ENCODE measurements around the gene CYGB. TPM values are rescaled to one million over a fixed set of nuclear protein-coding genes. Genes with fewer than 3 reads are reported as not detected.
A peak's percentile ranks its signal among the peaks of the same experiment; 100 is the strongest.
"Not testable (repeated sequence)": the region's sequence is repeated elsewhere in the genome, so short reads cannot be mapped to it uniquely, and the experiment has no call there.

CYGB gene
- total RNA-seq, 1 donor from 2014 or later = 0.60 TPM

- DNase-seq (ENCODE audit: low read depth in 2 of 2) = no peak
These were observed 897 bp upstream of the CYGB start for GRCh38 chr17:76538281-76538931.

DNA sequence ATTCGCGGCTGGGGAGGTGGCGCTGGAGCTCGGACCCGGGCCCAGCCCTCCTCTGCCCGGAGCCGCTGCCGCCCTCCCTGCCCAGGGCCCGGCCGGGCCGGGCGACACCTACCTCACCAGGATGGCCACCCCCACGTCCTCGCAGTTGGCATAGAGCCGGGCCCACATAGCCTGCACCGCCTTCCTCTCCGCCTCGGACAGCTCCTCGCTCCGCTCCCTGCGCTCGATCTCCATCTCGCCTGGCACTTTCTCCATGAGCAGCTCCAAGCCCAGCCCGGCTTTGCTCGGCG is 276 bp downstream of the CYGB start:
- peak in 1 of 2 donors; percentile 41 for DNase-seq (ENCODE audit: low read depth in 2 of 2)

- DNase-seq (ENCODE audit: low read depth in 2 of 2) = no peak
These were observed 810 bp downstream of the CYGB start for GRCh38 chr17:76536511-76537287.

DNA sequence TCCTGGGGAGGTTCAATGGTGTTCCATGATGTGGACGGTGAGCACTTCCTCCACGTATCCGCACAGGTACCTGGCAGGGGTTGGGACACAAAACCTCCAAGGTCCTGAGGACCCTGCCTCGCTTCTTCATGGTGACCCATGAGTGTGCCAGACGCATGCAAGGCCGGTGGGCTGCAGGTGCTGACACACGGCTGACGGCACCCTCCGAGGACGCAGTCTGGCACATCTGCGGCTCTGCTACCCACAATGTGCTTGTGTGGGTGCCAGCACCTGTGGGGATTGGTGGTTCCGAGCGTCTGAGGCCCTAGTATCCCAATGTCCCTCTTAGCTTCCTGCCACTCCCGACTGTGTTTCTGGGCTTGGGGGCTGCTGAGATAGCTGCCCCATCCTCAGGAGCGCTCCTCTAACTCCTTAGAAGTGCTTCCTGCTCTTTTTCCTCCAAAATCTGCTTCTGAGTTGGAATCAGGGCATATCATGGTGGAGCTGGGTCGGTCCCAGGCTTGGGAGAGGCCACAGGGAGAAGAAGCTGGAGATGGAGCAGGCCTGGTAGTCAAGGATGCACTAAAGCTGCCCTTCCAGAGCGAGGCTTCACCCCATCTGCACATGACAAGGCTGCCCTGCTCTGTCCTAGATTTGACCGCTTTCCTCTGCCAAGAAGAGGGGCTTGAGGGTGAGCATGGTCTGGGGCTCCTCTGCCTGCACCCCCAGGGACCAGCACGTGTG is 1.6 kb downstream of the CYGB start:
- no peak for DNase-seq (ENCODE audit: low read depth in 2 of 2)

DNA sequence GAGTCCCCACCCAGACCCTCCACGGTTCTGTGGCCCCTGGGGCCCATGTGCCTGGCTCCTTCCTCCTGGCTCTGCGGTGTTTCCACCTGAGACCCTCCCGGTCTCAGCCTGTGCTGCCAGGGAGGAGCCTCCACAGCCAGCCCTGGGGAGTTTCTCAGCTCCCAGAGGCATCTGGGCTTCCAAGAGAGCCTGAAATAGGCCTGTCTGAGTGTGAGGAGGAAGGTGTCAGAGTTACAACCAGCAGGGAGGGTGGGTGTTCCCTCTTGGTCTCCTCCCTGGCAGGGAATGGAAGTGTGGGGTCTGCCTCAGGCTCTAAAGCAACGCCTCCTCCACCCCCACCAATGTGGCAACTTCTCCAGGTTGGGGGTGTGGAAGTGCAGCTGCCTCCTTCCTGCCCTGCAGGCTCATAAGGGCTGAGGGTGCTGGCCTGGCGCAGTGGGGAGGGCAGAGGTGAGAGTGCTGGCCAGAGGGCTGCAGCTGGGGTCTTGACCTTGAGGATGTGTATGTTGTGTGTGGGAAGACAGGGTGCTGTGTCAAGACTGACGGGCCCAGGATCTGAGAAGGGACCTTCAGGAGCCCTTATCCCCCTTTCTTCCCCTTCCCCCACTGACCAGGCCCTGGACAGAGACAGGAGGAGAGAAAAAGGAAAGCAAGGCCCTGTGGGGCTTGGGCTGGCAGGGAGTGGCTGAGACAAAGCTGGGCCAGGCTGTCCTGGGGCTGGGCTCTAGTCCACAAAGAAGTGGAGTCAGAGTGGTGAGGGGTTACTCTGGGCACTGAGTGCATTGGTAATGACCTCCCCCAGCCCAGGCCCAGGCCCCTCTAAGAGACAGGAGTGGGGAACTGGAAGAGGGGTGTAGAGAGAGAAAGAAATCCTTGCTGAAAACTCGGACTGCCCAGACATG is 2.4 kb downstream of the CYGB start:
- no peak for DNase-seq (ENCODE audit: low read depth in 2 of 2)

DNA sequence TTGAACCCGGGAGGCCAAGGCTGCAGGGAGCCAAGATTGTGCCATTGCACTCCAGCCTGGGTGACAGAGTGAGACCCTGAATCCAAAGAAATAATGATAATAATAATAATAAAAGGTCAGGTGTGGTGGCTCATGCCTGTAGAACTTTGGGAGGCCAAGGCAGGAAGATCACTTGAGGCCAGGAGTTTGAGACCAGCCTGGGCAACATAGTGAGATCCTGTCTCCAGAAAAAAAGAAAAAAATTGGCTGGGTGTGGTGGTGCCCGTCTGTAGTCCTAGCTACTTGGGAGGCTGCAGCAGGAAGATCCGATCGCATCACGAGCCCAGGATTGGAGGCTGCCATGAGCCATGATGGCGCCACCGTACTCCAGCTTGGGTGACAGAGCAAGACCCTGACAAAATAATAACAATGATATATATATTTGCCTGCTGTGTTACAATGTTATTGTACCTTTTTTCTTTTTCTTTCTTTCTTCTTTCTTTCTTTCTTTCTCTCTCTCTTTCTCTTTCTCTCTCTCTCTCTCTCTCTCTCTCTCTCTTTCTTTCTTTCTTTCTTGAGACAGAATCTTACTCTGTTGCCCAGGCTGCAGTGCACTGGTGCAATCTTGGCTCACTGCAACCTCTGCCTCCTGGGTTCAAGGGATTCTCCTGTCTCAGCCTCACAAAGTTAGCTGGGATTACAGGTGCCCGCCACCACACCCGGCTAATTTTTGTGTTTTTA is 3.7 kb downstream of the CYGB start:
- not testable (repeated sequence) for DNase-seq (ENCODE audit: low read depth in 2 of 2)

- no peak for DNase-seq (ENCODE audit: low read depth in 2 of 2)
These were observed 5.3 kb downstream of the CYGB start for GRCh38 chr17:76532072-76532651.

- DNase-seq (ENCODE audit: low read depth in 2 of 2) = no peak
These were observed 5.9 kb downstream of the CYGB start for GRCh38 chr17:76531486-76532038.

DNA sequence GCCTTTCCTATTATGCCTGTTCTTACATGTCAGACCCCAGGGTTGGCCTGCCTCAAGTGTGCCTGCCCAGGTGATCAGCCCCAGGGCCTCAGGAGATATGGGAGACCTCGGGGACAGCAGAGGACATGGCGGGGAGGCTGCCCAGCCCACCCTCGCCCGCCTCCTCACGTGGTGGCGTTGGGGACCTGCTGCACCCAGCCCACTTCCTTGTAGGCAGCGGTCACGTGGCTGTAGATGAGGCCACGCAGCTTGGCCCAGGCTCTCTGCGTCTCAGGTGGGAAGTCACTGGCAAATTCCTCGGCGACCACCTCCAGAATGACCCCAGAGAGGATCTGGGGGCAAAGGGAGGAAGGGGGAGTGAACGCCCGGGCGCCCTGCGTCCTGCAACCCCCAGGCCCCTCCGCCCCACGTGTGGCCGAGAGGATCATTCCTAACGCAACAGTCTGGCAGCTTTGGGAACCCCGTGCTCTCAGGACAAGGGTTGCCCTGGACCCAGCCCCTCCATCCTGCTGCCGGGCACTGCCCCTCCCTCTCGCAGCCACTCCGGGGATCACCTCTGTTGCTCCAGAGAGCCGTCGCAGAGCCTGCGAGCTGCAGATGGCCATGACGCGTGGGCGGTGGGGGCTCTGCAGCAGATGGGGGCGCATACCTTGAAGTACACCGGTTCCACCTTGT is 6.6 kb downstream of the CYGB start:
- no peak for DNase-seq (ENCODE audit: low read depth in 2 of 2)

GRCh38 chr17:76530095-76530723 is 7.3 kb downstream of the CYGB start:
- peak; percentile 54 to 78 for DNase-seq (ENCODE audit: low read depth in 2 of 2)

DNA sequence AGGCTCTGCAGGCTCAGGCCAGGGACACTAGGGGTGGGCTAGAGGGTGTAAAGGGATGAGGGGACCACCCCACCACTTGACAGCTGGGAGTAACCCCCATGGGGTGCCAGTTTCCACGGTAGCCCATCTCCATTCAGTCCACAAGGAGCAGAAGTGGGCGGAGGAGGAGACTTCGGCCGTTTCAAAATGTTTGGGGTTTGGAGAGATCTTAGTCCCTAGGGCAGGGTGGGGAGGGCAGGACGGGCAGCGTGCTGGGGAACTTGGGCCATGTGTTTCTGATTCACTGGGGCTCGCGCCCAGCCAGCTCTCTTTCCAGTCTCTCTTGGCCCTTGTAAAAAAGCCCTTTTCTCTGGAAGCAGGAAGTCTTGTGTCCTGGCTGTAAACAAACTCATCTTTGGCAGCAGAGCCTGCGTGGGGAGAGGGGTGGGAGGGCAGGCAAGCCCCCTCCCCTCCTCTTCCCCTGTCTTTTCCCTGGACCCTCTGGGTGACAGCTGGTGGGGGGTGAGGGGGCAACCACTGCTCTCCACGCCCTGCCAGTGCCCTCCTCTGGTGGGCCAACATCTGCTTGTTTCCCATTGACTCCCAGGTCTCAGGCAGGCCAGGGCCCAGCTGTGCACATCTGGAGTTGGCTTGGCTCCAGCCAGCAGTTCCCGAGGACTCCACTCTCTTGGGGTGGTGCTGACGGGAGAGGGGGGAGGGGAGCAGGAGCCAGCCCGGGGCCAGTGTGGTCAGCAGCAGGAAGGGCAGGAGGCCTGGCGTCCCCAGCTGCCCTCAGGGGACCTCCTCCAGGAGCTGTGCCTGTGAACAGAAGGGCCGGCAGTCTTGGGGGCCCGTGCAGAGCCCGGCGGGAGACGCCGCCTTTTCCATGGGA is 8.1 kb downstream of the CYGB start:
- peak in 1 of 2 donors; percentile 62 for DNase-seq (ENCODE audit: low read depth in 2 of 2)

GRCh38 chr17:76528528-76529223 is 8.8 kb downstream of the CYGB start:
- DNase-seq (ENCODE audit: low read depth in 2 of 2) = no peak

- DNase-seq (ENCODE audit: low read depth in 2 of 2) = no peak
These were observed 9.4 kb downstream of the CYGB start for GRCh38 chr17:76528156-76528527.

DNA sequence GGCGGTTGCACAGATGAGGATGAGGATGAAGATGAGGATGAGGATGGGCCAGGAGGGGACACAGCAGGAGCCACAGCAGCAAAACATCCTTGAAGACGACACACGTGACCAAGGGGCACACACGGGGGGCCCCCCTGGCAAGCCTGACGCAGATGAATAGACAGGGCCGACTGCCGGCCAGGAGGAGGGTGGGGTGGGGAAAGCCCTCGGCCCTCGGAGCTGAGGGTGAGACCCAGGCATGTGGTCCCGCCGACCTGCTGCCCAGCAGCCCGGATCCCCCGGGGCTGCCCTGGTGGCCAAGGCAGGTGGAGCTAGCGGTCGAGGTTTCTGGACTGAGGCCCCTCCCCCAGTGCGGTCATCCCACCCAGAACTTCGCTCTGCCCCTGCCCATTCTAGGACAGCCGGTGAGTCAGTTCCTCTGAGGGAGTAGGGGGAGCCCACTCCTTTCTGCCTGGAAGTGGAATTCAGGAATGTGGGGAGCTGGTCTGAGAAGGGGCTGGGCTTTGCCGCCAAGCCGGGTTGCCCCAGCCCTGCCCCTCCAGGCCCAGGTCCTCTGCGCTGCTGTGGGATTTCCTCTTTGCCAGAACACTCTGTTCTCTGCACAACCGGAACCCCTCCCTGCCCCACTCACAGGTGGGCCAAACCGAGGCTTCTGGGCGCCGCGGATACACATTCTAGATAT is 9.9 kb downstream of the CYGB start:
- DNase-seq (ENCODE audit: low read depth in 2 of 2) = peak; percentile 53 to 74

- not testable (repeated sequence) for DNase-seq (ENCODE audit: low read depth in 2 of 2)
These were observed 10.5 kb downstream of the CYGB start for GRCh38 chr17:76527016-76527415.

GRCh38 chr17:76525513-76525833 is 12.0 kb downstream of the CYGB start:
- not testable (repeated sequence) for DNase-seq (ENCODE audit: low read depth in 2 of 2)
